GM11168 (cell line): ENCODE measurements around the gene LMAN1L.
"Not testable (repeated sequence)": the region's sequence is repeated elsewhere in the genome, so short reads cannot be mapped to it uniquely, and the experiment has no call there.

Source experiments
- in situ Hi-C: fragments of 300-500 bp; cut with MboI; formaldehyde crosslinking; loops from one replicate; pipeline ENCODE4 v1.12.0; 2022; ENCODE audit warnings: low sequenced_read_pairs; ENCODE audit not compliant: unreplicated experiment

Gene LMAN1L

DNA sequence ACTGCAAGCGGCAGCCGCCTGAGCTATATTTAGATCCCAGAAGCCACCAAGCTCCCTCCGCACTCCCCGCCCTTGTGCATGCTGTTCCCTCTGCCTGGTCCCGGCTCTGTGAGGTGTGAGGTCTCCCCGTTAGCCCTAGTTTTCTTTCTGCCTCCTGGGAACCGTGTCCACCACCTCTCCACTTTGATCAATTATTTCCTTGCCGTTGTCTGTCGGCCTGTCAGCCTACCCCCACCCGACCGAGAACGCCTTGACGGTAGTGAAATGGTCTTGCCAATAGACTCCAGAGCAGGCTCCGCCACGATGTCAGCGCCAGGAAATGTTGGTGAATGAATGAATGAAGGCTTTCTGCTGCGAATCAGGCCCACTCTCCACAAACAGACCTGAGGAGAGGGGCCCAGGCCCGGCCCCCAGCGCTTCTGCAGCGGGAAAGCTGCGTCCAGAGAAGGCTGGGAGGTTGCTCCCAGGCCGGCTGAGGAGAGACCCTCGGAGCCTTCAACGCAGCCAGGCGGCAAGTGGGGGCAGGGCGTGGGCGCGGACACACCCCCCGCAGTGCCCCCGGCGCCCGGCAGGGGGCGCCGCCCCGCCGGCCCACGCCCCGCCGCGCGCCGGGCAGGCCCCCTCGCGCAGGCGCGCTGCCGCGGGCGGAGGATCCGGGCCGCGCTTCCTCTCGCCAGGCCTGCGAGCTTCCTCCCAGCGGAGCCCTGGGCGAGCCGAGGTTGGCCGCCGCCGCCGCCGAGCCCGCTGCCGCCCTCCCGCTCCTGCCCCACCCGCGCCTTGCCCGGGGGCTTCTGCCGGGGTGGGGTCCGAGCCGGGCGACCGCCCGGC is 31.0 kb upstream of the LMAN1L start, which contains the start of gene CSK:
Gene CSK (plus strand): TSS at position 650 of the 828 bp plus-strand sequence. CDS start 16,218 bp downstream, outside the sequence.
- in situ Hi-C loops: no loop called here

DNA sequence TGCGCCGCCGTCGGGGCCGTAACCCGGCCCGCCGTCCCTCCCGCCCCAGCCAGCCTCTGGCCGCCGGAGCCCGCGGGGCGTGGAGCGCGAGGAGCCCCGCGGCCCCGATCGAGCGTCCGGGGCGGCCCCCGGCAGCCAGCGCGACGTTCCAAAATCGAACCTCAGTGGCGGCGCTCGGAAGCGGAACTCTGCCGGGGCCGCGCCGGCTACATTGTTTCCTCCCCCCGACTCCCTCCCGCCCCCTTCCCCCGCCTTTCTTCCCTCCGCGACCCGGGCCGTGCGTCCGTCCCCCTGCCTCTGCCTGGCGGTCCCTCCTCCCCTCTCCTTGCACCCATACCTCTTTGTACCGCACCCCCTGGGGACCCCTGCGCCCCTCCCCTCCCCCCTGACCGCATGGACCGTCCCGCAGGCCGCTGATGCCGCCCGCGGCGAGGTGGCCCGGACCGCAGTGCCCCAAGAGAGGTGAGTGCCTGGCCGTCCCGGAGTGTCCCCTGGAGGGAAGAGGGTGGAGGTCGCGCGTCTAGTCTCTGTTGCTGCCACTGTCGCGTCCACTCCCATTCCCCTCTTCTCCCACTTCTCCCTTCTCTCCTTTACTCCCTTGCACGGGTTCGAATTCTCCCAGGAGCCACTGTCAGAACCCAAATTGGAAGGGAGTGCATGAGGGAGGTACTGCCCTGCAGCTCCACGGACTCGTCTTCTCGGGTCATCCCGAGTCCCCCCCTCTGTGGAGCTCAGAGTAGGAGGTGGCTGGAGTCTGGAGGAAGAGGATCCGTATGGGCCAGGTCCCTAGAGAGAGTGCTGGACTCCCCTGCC is 30.2 kb upstream of the LMAN1L start:
- in situ Hi-C loops: no loop called here

DNA sequence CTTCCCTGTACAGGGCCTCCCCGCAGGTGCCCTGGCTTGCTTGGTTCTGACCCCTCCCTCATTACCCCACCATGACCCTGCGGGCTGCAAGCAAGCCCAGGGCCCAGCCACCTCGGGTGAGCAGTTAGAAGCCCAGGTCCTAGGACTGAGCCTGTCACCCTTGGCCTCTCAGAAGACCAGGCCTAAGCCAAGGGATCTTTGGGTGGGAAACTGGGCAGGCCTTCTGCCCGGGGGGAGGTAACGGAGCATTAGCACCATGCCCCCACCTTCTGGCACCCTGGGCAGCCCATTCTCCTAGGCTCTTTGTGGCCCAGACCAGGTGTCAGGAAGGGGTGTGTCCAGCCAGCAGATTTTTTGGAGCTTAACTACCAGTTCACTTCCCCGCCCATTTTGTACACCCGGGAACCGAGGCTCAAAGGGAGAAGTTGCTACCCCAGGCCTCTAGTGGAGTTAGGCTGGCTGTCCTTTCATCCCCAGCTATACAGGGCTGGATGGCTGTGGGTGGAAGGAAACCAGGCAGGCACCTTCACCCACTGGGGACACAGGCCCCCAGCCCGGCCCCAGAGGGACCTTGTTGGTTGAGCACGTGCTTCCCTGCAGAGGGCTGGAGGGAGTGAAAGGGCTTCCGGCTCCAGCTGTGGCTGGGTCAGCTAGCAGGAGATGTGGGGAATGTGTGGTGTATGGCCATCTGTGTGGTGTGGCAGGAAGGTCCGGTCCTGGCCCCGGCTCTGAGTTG is 29.4 kb upstream of the LMAN1L start:
- in situ Hi-C loops: no loop called here

DNA sequence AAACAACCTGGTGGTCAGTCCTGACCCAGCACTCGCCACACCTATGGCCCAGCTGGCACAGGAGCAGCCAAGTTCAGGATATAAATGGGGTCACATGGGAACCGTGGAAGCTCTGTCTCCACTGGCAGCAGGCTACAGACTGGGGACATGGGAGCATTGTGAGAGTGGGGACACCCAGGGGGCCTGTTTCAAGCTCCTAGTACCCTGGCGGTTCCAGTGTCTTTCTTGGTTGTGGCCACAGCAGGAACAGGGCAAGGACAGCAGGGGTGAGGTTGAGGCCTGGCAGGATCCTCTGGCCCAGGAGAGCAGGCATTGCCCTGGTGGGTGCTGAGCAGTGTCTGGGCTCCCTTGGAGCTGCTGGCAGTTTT is 28.8 kb upstream of the LMAN1L start:
- in situ Hi-C loops: no loop called here

- in situ Hi-C loops: no loop called here
These were observed 28.0 kb upstream of the LMAN1L start for GRCh38 chr15:74784426-74785193.

DNA sequence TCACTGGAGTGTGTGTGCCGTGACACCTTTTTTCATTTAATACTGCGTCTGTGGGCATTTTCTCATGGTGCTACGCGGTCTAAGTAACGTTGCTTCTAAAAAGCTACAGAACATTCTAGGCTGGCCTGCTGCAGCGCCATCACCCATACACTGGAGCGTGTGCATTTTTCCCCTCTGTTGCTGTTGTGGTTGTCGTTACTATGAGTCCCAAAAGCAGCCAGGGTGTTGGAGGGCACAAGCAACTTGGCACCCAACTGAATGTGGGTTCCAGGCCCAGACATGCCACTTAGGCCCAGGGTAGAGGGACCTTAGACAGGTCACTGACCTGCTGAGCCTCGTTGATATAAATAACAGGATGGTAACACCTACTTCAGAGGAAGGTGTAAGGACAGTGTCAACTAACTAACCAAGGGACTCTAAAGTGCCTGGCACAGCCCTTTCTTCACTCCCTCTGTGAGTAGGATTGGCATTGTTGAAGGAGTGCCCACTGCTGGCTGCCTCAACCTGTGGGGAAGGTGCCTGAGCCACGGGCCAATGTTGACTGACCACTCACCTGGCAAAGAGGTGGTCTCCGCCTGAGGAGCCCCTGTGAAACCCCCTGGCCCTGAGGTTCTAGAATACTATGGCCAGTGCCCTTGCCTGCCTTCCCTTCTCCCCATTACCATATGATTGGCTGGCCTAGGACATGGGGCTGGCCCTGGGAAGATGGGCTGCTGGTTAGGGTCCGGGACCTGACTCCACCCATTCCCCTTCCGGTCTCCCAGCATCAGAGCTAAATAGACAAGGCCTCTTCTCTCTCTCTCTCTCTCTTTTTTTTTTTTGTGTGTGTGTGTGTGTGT is 27.2 kb upstream of the LMAN1L start:
- in situ Hi-C loops: no loop called here

GRCh38 chr15:74786081-74786480 is 26.6 kb upstream of the LMAN1L start:
- in situ Hi-C loops: not testable (repeated sequence)

DNA sequence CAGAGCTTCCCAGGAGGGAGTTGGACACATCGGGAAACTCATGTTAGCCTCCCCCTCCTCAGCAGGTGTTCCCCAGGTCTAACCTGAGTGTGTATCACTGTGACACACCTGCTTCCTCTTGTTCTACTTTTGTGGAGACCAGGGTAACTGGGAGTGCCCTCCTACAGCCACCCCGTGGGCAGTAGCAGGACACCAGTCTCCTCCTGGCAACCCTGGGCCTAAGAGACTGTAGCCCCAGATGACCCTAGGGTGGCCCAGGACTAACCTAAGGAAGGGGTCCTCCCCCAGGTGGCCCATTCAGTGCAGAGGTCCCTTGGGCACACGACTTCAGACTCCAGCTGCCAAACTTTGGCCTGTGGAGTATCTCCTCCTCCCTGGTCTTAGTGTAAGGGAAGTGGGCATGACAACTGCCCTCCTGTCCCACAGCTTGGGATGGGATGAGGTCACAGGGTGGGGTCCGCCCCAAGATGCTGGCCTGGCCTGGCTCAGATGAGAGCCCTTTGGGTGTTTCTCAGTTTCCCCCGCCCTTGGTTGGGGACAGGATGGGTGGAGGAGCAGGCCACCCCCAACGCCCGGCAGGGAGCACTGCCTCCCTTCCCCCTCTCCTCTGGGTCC is 26.0 kb upstream of the LMAN1L start:
- in situ Hi-C loops: no loop called here

DNA sequence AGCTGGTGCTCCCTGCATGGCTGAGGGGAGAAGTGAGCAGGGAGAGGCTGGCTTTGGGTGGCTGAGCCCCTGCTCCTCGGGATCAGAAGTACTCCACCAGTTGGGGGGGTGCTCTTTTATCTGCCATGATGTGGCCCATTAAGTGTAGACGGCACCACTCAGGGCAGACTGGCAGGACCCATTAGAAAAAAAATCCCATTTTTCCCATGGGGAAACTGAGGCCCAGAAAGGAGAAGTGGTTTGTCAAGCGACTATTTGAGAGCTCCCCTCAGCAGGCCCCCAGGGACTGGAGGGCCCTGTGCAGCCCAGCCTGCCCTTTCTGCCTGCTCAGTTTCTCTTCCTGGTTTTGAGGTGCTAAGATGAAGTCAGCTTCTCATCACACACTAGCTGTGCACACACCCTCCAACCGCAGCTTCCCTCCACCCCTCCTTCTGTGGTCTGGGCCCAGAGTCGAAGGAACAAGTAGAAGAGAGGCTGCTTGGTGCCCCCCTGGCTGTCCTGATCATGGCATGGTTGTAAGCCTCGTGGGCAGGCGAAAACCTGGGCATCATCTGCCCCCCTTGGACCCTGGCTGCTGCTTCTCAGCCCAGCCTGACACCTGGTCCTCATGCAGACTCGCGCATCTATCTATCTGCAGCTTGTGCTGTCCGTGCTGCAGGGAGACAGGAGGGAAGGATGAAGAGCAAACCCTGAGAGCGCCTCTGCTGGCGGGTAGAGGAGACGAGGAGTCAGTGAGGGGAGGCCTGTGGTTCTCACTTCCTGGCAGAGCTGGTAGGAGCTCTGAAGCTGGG is 25.2 kb upstream of the LMAN1L start:
- in situ Hi-C loops: no loop called here

- in situ Hi-C loops: no loop called here
These were observed 24.5 kb upstream of the LMAN1L start for GRCh38 chr15:74788042-74788682.

GRCh38 chr15:74788683-74789151 is 23.9 kb upstream of the LMAN1L start:
- in situ Hi-C loops: no loop called here

DNA sequence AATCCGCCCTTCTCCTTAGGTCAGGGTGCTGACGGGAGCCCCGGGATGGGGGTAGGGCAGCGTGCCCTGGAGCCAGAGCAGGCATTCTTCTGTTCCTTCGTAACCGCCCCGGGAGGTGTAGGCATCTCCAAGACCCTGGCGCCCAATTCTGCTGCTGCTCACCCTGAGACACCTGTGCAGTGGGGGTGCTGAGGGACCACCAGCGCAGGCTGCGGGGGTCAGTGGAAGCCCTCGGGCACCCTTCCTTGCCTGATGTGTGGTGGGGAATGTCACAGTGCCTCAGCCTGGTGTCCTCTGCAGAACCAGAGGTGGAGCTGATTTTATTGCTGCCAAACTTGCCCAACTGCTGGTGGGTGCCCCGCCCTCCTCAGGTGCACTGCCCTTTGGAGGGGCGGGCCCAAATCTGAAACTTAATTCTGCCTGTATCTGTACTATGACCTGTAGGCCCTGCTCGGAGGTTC is 23.4 kb upstream of the LMAN1L start:
- in situ Hi-C loops: no loop called here

DNA sequence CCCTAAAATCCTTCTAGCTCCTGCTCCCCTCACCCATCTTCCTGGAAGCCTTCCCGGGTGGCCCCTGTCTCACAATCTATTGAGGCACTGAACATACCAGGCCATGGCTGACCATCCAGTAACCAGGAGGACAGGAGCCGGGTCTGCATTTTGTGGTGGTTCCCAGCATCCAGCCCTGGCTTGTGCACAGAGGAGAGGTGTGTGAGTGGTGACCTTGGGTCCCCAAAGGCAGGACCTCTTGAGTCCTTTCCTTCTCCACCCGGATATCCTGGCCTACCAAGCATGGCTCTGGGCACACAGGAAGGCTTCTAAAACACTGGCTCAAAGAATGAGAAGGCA is 22.9 kb upstream of the LMAN1L start:
- in situ Hi-C loops: no loop called here

DNA sequence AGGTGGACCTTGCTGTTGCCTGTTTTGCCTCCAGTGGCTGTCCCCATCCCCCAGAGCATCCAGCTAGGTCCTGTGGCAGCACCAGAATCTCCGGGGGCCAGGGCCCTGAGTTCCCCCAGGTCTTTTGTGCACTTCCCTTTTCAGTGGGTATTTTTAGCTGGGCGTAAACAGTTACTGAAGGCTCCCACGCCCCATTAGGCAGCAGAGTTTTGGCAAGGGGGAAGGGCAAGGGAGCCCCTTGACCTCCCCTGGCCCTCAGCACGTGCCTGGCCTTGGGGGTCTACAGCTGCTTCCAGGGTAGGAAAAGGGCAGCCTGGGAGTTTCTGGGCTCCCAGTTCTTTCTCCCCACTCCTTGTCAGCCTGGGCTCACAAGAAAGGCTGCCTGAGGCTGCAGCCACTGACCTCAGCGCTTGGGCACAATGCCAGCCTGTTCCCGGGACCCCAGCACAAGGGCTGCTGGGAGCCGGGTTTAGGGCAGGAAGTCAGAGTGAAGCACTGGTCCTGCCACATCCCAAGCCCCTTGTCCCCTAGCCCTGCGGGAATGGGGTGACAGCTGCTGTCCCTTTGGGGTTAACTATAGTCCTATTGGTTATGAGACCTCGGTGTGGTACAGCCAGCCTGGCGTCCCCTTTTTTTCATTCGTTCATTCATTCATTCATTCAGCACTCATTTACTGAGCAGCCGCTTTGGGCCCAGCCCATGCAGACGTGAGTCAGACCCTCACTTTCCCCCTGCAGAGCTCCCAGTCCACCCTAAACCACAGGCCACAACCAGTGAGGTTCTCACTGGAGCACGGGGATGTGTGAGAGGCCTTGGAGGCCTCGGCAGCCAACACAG is 22.3 kb upstream of the LMAN1L start:
- in situ Hi-C loops: no loop called here

- in situ Hi-C loops: no loop called here
These were observed 21.6 kb upstream of the LMAN1L start for GRCh38 chr15:74791007-74791406.

GRCh38 chr15:74791667-74792066 is 21.0 kb upstream of the LMAN1L start:
- in situ Hi-C loops: no loop called here
